ENCODE results near the gene CYGB.

The CYGB gene

GRCh38 chr17:76497979-76498875 lies 39.3 kb downstream of the CYGB start:
- DNase-seq = peak; percentile 99 to 100

GRCh38 chr17:76497699-76497978 lies 39.9 kb downstream of the CYGB start:
- no peak for DNase-seq

- DNase-seq = no peak
These were observed 41.0 kb downstream of the CYGB start for GRCh38 chr17:76496464-76496863.

GRCh38 chr17:76495663-76496400 lies 41.7 kb downstream of the CYGB start:
- DNase-seq = no peak

- no peak for DNase-seq
These were observed 43.9 kb downstream of the CYGB start for GRCh38 chr17:76493505-76494167.

GRCh38 chr17:76492989-76493501 lies 44.5 kb downstream of the CYGB start:
- DNase-seq = no peak

GRCh38 chr17:76492123-76492988 lies 45.2 kb downstream of the CYGB start:
- no peak for DNase-seq

- DNase-seq = no peak
These were observed 46.0 kb downstream of the CYGB start for GRCh38 chr17:76491271-76492122.

GRCh38 chr17:76490112-76490710 lies 47.3 kb downstream of the CYGB start:
- DNase-seq = no peak

- no peak for DNase-seq
These were observed 49.9 kb downstream of the CYGB start for GRCh38 chr17:76487451-76488192.

- DNase-seq = peak in 1 of 2 experiments; percentile 49
These were observed 51.9 kb downstream of the CYGB start for GRCh38 chr17:76485569-76485968.

GRCh38 chr17:76484228-76484725 lies 53.2 kb downstream of the CYGB start:
- DNase-seq = no peak

- peak in 1 of 2 experiments; percentile 25 for DNase-seq
These were observed 56.3 kb downstream of the CYGB start for GRCh38 chr17:76481071-76481655.

GRCh38 chr17:76480632-76481031 lies 56.9 kb downstream of the CYGB start:
- DNase-seq = peak in 1 of 2 experiments; percentile 56

GRCh38 chr17:76479515-76480060 lies 57.9 kb downstream of the CYGB start:
- DNase-seq = no peak

GRCh38 chr17:76478730-76479514 lies 58.6 kb downstream of the CYGB start:
- DNase-seq = no peak

GRCh38 chr17:76478097-76478496 lies 59.4 kb downstream of the CYGB start:
- no peak for DNase-seq

GRCh38 chr17:76477576-76477975 lies 59.9 kb downstream of the CYGB start:
- no peak for DNase-seq
